ENCODE measurements around the gene SERPINB4.

SERPINB4 gene

GRCh38 chr18:63637703-63638102 is 6.4 kb downstream of the SERPINB4 start:
- no peak for DNase-seq (ENCODE audit: low read depth, low spot score)
- Histone ChIP-seq H3K9me3 (ENCODE audit: control insufficient read depth, insufficient read depth, low read length) (no peaks in the 10 kb centered on the region), H3K36me3 (ENCODE audit: control insufficient read depth, insufficient read depth, low read length) (no peaks in the 10 kb centered on the region), H3K4me1 (ENCODE audit: control insufficient read depth, insufficient read depth, low read length) (no peaks in the 10 kb centered on the region), H3K27me3 (ENCODE audit: control insufficient read depth, insufficient read depth, low read length) (no peaks in the 10 kb centered on the region), H3K27ac (ENCODE audit: low read length) (no peak overlapping the region), H3K4me3 (ENCODE audit: low read length) (no peak overlapping the region)
- no CpG with 5 or more reads among the region's 6 CpGs for whole genome bisulfite sequencing (ENCODE audit: insufficient coverage, insufficient read length)

DNA sequence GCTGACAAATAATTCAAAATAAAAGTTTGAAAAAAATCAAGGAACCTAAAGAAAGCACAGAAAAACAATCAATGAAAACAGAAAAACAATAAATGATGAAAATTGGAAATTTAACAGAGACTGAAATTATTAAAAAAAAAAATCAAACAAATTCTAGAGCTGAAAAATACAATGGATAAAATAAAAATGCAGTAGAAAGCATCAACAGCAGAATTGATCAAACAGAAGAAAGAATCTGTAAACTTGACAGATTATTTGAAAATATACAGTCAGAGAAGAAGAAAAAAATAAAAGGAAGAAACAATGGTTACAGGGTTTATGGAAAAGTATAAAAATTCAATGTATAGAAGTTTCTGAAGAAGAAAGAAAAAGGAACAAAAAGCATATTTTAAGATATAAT is 16.2 kb downstream of the SERPINB4 start:
- H3K27me3 ChIP-seq (ENCODE audit: control insufficient read depth, insufficient read depth, low read length), result no peaks in the 10 kb centered on the region
- H3K9me3 ChIP-seq (ENCODE audit: control insufficient read depth, insufficient read depth, low read length), result peaks cover 2% of the 10 kb centered on the region
- H3K36me3 ChIP-seq (ENCODE audit: control insufficient read depth, insufficient read depth, low read length), result no peaks in the 10 kb centered on the region
- no peak overlapping the region for H3K27ac ChIP-seq (ENCODE audit: low read length)
- DNase-seq (ENCODE audit: low read depth, low spot score), result no peak
- no peaks in the 10 kb centered on the region for H3K4me1 ChIP-seq (ENCODE audit: control insufficient read depth, insufficient read depth, low read length)
- no peak overlapping the region for H3K4me3 ChIP-seq (ENCODE audit: low read length)

DNA sequence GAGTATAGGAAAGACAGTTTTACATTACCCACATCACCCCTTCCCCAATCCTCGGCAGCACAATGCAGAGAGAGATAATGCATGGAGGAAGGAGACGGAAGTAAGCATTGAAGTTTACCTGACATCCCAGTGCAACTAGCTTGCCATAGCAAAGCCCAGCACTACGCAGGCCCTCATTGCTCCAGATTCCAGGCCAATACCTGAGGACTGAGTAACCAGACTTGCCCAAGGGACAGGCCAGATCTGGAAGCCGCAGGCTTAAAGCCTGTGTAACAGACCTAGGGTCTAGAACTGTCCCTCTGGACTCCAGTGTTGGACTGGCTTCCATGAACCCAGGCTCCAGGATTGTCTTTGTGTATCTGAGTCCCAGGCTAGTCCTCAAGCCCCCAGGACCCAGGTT is 17.6 kb downstream of the SERPINB4 start:
- no CpG with 5 or more reads among the region's 4 CpGs for WGBS (ENCODE audit: insufficient coverage, insufficient read length)

GRCh38 chr18:63624863-63625262 is 19.2 kb downstream of the SERPINB4 start:
- no peaks in the 10 kb centered on the region for H3K36me3 ChIP-seq (ENCODE audit: control insufficient read depth, insufficient read depth, low read length)
- no peak overlapping the region for H3K4me3 ChIP-seq (ENCODE audit: low read length)
- no peak overlapping the region for H3K27ac ChIP-seq (ENCODE audit: low read length)
- H3K4me1 ChIP-seq (ENCODE audit: control insufficient read depth, insufficient read depth, low read length), result no peaks in the 10 kb centered on the region
- WGBS (ENCODE audit: insufficient coverage, insufficient read length), result no CpG with 5 or more reads among the region's 3 CpGs
- peaks cover 2% of the 10 kb centered on the region for H3K9me3 ChIP-seq (ENCODE audit: control insufficient read depth, insufficient read depth, low read length)
- no peaks in the 10 kb centered on the region for H3K27me3 ChIP-seq (ENCODE audit: control insufficient read depth, insufficient read depth, low read length)
- DNase-seq (ENCODE audit: low read depth, low spot score), result no peak

More for the DNA sequence above, 17.6 kb downstream of the SERPINB4 start:
- DNase-seq (ENCODE audit: low read depth, low spot score), result no peak
- Histone ChIP-seq H3K4me3 (ENCODE audit: low read length) (no peak overlapping the region), H3K27me3 (ENCODE audit: control insufficient read depth, insufficient read depth, low read length) (no peaks in the 10 kb centered on the region), H3K36me3 (ENCODE audit: control insufficient read depth, insufficient read depth, low read length) (no peaks in the 10 kb centered on the region), H3K9me3 (ENCODE audit: control insufficient read depth, insufficient read depth, low read length) (peaks cover 2% of the 10 kb centered on the region), H3K4me1 (ENCODE audit: control insufficient read depth, insufficient read depth, low read length) (no peaks in the 10 kb centered on the region), H3K27ac (ENCODE audit: low read length) (no peak overlapping the region)

GRCh38 chr18:63619661-63620060 is 24.4 kb downstream of the SERPINB4 start:
- Histone ChIP-seq H3K4me3 (ENCODE audit: low read length) (no peak overlapping the region), H3K36me3 (ENCODE audit: control insufficient read depth, insufficient read depth, low read length) (no peaks in the 10 kb centered on the region), H3K27ac (ENCODE audit: low read length) (no peak overlapping the region), H3K27me3 (ENCODE audit: control insufficient read depth, insufficient read depth, low read length) (no peaks in the 10 kb centered on the region), H3K4me1 (ENCODE audit: control insufficient read depth, insufficient read depth, low read length) (no peaks in the 10 kb centered on the region), H3K9me3 (ENCODE audit: control insufficient read depth, insufficient read depth, low read length) (no peaks in the 10 kb centered on the region; the same call in 1 of the 2 replicates)
- no peak for DNase-seq (ENCODE audit: low read depth, low spot score)
- WGBS (ENCODE audit: insufficient coverage, insufficient read length), result no CpG with 5 or more reads among the region's 3 CpGs

DNA sequence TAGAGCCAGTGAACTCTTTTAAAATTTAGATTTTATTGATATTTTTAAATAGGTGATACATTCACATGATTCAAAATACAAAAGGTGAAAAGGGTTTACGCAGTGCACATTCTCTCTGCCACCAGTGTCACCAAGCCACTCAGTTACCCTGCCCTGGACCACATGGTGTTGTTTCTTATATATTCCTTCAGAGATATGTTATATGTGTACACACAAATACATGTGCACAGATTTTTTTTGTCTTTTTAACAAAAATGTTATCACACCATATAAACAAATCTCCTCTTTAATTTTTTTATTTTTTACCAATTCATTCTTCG is 26.2 kb downstream of the SERPINB4 start:
- H3K4me1 ChIP-seq (ENCODE audit: control insufficient read depth, insufficient read depth, low read length), result no peaks in the 10 kb centered on the region
- H3K36me3 ChIP-seq (ENCODE audit: control insufficient read depth, insufficient read depth, low read length), result no peaks in the 10 kb centered on the region
- no peak overlapping the region for H3K27ac ChIP-seq (ENCODE audit: low read length)
- no peak for DNase-seq (ENCODE audit: low read depth, low spot score)
- WGBS (ENCODE audit: insufficient coverage, insufficient read length), result 100% methylated on average over 1 of the region's 2 CpGs
- H3K9me3 ChIP-seq (ENCODE audit: control insufficient read depth, insufficient read depth, low read length), result no peaks in the 10 kb centered on the region
- no peaks in the 10 kb centered on the region for H3K27me3 ChIP-seq (ENCODE audit: control insufficient read depth, insufficient read depth, low read length)
- no peak overlapping the region for H3K4me3 ChIP-seq (ENCODE audit: low read length)

- Histone ChIP-seq H3K27ac (ENCODE audit: low read length) (no peak overlapping the region), H3K4me3 (ENCODE audit: low read length) (no peak overlapping the region)
- WGBS (ENCODE audit: insufficient coverage, insufficient read length), result no CpG with 5 or more reads among the region's 3 CpGs
Measured at GRCh38 chr18:63617049-63617914, 26.8 kb downstream of the SERPINB4 start.

GRCh38 chr18:63613420-63613819 is 30.6 kb downstream of the SERPINB4 start:
- no peaks in the 10 kb centered on the region for H3K27me3 ChIP-seq (ENCODE audit: control insufficient read depth, insufficient read depth, low read length)
- H3K4me3 ChIP-seq (ENCODE audit: low read length), result no peak overlapping the region
- H3K36me3 ChIP-seq (ENCODE audit: control insufficient read depth, insufficient read depth, low read length), result no peaks in the 10 kb centered on the region
- H3K27ac ChIP-seq (ENCODE audit: low read length), result no peak overlapping the region
- H3K4me1 ChIP-seq (ENCODE audit: control insufficient read depth, insufficient read depth, low read length), result no peaks in the 10 kb centered on the region
- H3K9me3 ChIP-seq (ENCODE audit: control insufficient read depth, insufficient read depth, low read length), result no peaks in the 10 kb centered on the region
- no peak for DNase-seq (ENCODE audit: low read depth, low spot score)
- no CpG with 5 or more reads among the region's 4 CpGs for WGBS (ENCODE audit: insufficient coverage, insufficient read length)

More at GRCh38 chr18:63617049-63617914, 26.8 kb downstream of the SERPINB4 start:
- Histone ChIP-seq H3K36me3 (ENCODE audit: control insufficient read depth, insufficient read depth, low read length) (no peaks in the 10 kb centered on the region), H3K9me3 (ENCODE audit: control insufficient read depth, insufficient read depth, low read length) (no peaks in the 10 kb centered on the region), H3K4me1 (ENCODE audit: control insufficient read depth, insufficient read depth, low read length) (no peaks in the 10 kb centered on the region), H3K27me3 (ENCODE audit: control insufficient read depth, insufficient read depth, low read length) (no peaks in the 10 kb centered on the region)
- DNase-seq (ENCODE audit: low read depth, low spot score), result no peak

- H3K4me1 ChIP-seq (ENCODE audit: control insufficient read depth, insufficient read depth, low read length), result no peaks in the 10 kb centered on the region
- no peaks in the 10 kb centered on the region for H3K9me3 ChIP-seq (ENCODE audit: control insufficient read depth, insufficient read depth, low read length)
- no peak overlapping the region for H3K27ac ChIP-seq (ENCODE audit: low read length)
- WGBS (ENCODE audit: insufficient coverage, insufficient read length), result no CpG with 5 or more reads among the region's 3 CpGs
- DNase-seq (ENCODE audit: low read depth, low spot score), result no peak
- H3K27me3 ChIP-seq (ENCODE audit: control insufficient read depth, insufficient read depth, low read length), result no peaks in the 10 kb centered on the region
- H3K4me3 ChIP-seq (ENCODE audit: low read length), result no peak overlapping the region
- no peaks in the 10 kb centered on the region for H3K36me3 ChIP-seq (ENCODE audit: control insufficient read depth, insufficient read depth, low read length)
Measured at GRCh38 chr18:63606526-63606925, 37.5 kb downstream of the SERPINB4 start.

- WGBS (ENCODE audit: insufficient coverage, insufficient read length), result no CpG with 5 or more reads among the region's 4 CpGs
- no peaks in the 10 kb centered on the region for H3K4me1 ChIP-seq (ENCODE audit: control insufficient read depth, insufficient read depth, low read length)
- no peak overlapping the region for H3K27ac ChIP-seq (ENCODE audit: low read length)
- H3K4me3 ChIP-seq (ENCODE audit: low read length), result no peak overlapping the region
- H3K27me3 ChIP-seq (ENCODE audit: control insufficient read depth, insufficient read depth, low read length), result no peaks in the 10 kb centered on the region
- no peak for DNase-seq (ENCODE audit: low read depth, low spot score)
- no peaks in the 10 kb centered on the region for H3K36me3 ChIP-seq (ENCODE audit: control insufficient read depth, insufficient read depth, low read length)
- H3K9me3 ChIP-seq (ENCODE audit: control insufficient read depth, insufficient read depth, low read length), result no peaks in the 10 kb centered on the region
Measured at GRCh38 chr18:63604791-63605567, 39.1 kb downstream of the SERPINB4 start.
